GM12878 (cell line): ENCODE results near the gene CUL9. TPM values are rescaled to one million over a fixed set of nuclear protein-coding genes. Genes with fewer than 3 reads are reported as not detected.

Source experiments
- ATAC-seq: fragments of 200-7000 bp; cut with Tn5 transposase; 3 replicates; pipeline ENCODE4 v1.9.1; 2020; ENCODE audit warnings: mild to moderate bottlenecking, moderate library complexity
- BruUV-seq: library from RNA; stranded (reverse); fragments of 400-500 nt; replicated peaks from 2 replicates; lab custom pipeline; 2021; lab: Mats Ljungman, UMichigan
- CTCF ChIA-PET: fragments of 300-600 bp; sonication (Branson Sonifier 250); formaldehyde crosslinking; extraction: SDS; loops from one replicate; lab custom pipeline; 2021; ENCODE audit warnings: inconsistent platforms; lab: Yijun Ruan, JAX
- POLR2A ChIA-PET: fragments of 350-600 bp; formaldehyde crosslinking; extraction: SDS; loops from one replicate; lab custom pipeline; 2021; ENCODE audit warnings: inconsistent platforms; lab: Charles Lee
- RAD21 ChIA-PET: fragments of 300-600 bp; sonication (Branson Sonifier 250); formaldehyde crosslinking; loops from one replicate; lab custom pipeline; 2023; ENCODE audit warnings: antibody characterized with exemption; ENCODE audit not compliant: unreplicated experiment; lab: Charles Lee
- SMC1A ChIA-PET: fragments of 300-600 bp; sonication (Branson Sonifier 250); formaldehyde crosslinking; loops from one replicate; lab custom pipeline; 2023; ENCODE audit not compliant: unreplicated experiment, uncharacterized antibody; lab: Charles Lee
- DNase-seq: peaks from one replicate; pipeline ENCODE4 v3.0.0-alpha.2; 2011; ENCODE audit warnings: low read depth, low spot score
- FAIRE-seq: peaks from 3 replicates; lab custom pipeline; 2011; peaks lifted over from hg19 to GRCh38; lab: Jason Lieb, UNC
- H2AFZ ChIP-seq: 2 replicates; pipeline ENCODE4 v1.6.0; 2011; ENCODE audit warnings: low read depth, low read length, control low read depth; ENCODE audit not compliant: control insufficient read depth
- H3K27ac ChIP-seq: 2 replicates; pipeline ENCODE4 v1.5.1; 2011; ENCODE audit warnings: control low read depth; ENCODE audit not compliant: control insufficient read depth, insufficient read depth
- H3K27me3 ChIP-seq, 2 experiments: replicated peaks in 1 of 2; 2 replicates each; pipeline versions ENCODE4 v1.6.0 to v1.6.1; 2011; ENCODE audit warnings: low read length in 1 of 2; ENCODE audit not compliant: control insufficient read depth in 2 of 2, insufficient read depth in 2 of 2
- H3K36me3 ChIP-seq, 2 experiments: 2 replicates each; pipeline ENCODE4 v1.5.1; 2011; ENCODE audit warnings: low read length in 1 of 2; ENCODE audit not compliant: control insufficient read depth in 2 of 2, insufficient read depth in 2 of 2
- H3K4me1 ChIP-seq: 2 replicates; pipeline ENCODE4 v1.6.1; 2011; ENCODE audit warnings: mild to moderate bottlenecking, low read length, moderate library complexity, mixed read lengths; ENCODE audit not compliant: control insufficient read depth, insufficient read depth
- H3K4me2 ChIP-seq: 2 replicates; pipeline ENCODE4 v1.6.0; 2011; ENCODE audit warnings: control low read depth; ENCODE audit not compliant: control insufficient read depth, insufficient read depth
- H3K4me3 ChIP-seq: fragments of 200-600 bp; sonication (generic); 2 replicates; pipeline ENCODE4 v1.5.1; 2016
- H3K79me2 ChIP-seq: 2 replicates; pipeline ENCODE4 v1.6.0; 2011; ENCODE audit warnings: low read length; ENCODE audit not compliant: control insufficient read depth, insufficient read depth
- H3K9ac ChIP-seq: 2 replicates; pipeline ENCODE4 v1.8.0; 2011; ENCODE audit warnings: low read length, control low read depth, mixed read lengths; ENCODE audit not compliant: control insufficient read depth, insufficient read depth
- H3K9me3 ChIP-seq: replicated peaks from 3 replicates; pipeline ENCODE4 v1.5.1; 2011; ENCODE audit warnings: mild to moderate bottlenecking, low read length; ENCODE audit not compliant: control insufficient read depth, insufficient read depth
- H4K20me1 ChIP-seq: 2 replicates; pipeline ENCODE4 v1.6.0; 2011; ENCODE audit not compliant: control insufficient read depth, insufficient read depth
- FOS ChIP-seq: IDR thresholded peaks from 3 replicates; pipeline ENCODE4 v1.6.1; 2011; ENCODE audit warnings: borderline replicate concordance; ENCODE audit not compliant: insufficient read length; ENCODE audit errors: extremely low read depth
- GABPA ChIP-seq: IDR thresholded peaks from 2 replicates; pipeline ENCODE4 v1.6.1; 2014; ENCODE audit warnings: antibody characterized with exemption, low read depth, mild to moderate bottlenecking, inconsistent platforms
- HCFC1 ChIP-seq: fragments of 150-350 bp; IDR thresholded peaks from 2 replicates; pipeline ENCODE4 v1.6.1; 2014; ENCODE audit warnings: low read length
- IRF4 ChIP-seq: IDR thresholded peaks from 2 replicates; pipeline ENCODE4 v1.6.1; 2011; ENCODE audit warnings: low read depth, low read length
- NBN ChIP-seq: fragments of 450-650 bp; IDR thresholded peaks from 2 replicates; pipeline ENCODE4 v1.6.1; 2016
- RAD21 ChIP-seq: IDR thresholded peaks from 2 replicates; pipeline ENCODE4 v1.6.1; 2011; ENCODE audit warnings: mild to moderate bottlenecking, low read depth, low read length, moderate library complexity; ENCODE audit not compliant: insufficient read depth
- RB1 ChIP-seq: fragments of 450-650 bp; formaldehyde crosslinking; IDR thresholded peaks from 2 replicates; pipeline ENCODE4 v1.6.1; 2017; ENCODE audit warnings: mild to moderate bottlenecking, borderline replicate concordance
- TAF1 ChIP-seq: IDR thresholded peaks from 2 replicates; pipeline ENCODE4 v1.6.1; 2011; ENCODE audit warnings: mild to moderate bottlenecking, low read depth, low read length, borderline replicate concordance
- WGBS: methylation state at CpG from one replicate; pipeline ENCODE4 v1.1.6; 2016; ENCODE audit warnings: low lambda C conversion rate; ENCODE audit not compliant: insufficient replicate concordance, insufficient coverage; ENCODE audit errors: missing lambda C conversion rate; 5-methylcytosine and 5-hydroxymethylcytosine counted together
- in situ Hi-C: fragments of 300-500 bp; cut with MboI; formaldehyde crosslinking; loops from 9 replicates; pipeline ENCODE4 v1.14.3; 2018; ENCODE audit warnings: mixed read lengths
- intact Hi-C: fragments of 100-400 bp; cut with micrococcal nuclease; formaldehyde crosslinking; loops from one replicate; pipeline ENCODE4 v1.14.2; 2022; ENCODE audit not compliant: unreplicated experiment
- polyA plus RNA-seq, 11 experiments: library from polyadenylated mRNA; depleted of rRNA in 4 of 11; unstranded in 6 of 11; stranded (reverse) in 5 of 11; fragments of >200 nt; fragmentation: Nextera tagmentation in 4 of 11; fragmentation: Illumina TruSeq in 1 of 11; extraction: Ambion mirVana in 4 of 11; extraction: Trizol in 1 of 11; gene quantifications; 1 replicate in 1 of 11; 2 replicates in 10 of 11; pipeline versions ENCODE4 v1.2.1 to v1.2.3, GENCODE V29; 2011 to 2016; ENCODE audit warnings: inconsistent platforms in 2 of 11, missing spikeins in 2 of 11, low read depth in 1 of 11
- total RNA-seq, 4 experiments: library from RNA; depleted of rRNA in 3 of 4; stranded (reverse); fragments of >200 nt in 3 of 4; fragmentation: Illumina TruSeq in 1 of 4; extraction: Trizol in 1 of 4; gene quantifications; 2 replicates each; pipeline versions ENCODE4 v1.2.1 to v1.2.3, GENCODE V29; 2013 to 2021
- TF ChIP-seq, protein P1 (sequence below): fragments of 450-650 bp; IDR thresholded peaks from 2 replicates; pipeline ENCODE4 v1.6.1; 2018; ENCODE audit warnings: borderline replicate concordance, mild to moderate bottlenecking; ENCODE audit not compliant: partially characterized antibody
- TF ChIP-seq, protein P2 (sequence below): IDR thresholded peaks from 2 replicates; pipeline ENCODE4 v1.6.1; 2011; ENCODE audit warnings: borderline replicate concordance, low read depth, mild to moderate bottlenecking, moderate library complexity, low read length; ENCODE audit not compliant: insufficient read depth, poor library complexity, severe bottlenecking
- TF ChIP-seq, protein P3 (sequence below): fragments of 450-650 bp; IDR thresholded peaks from 2 replicates; pipeline ENCODE4 v1.6.1; 2016; ENCODE audit warnings: mild to moderate bottlenecking, moderate library complexity, borderline replicate concordance

The CUL9 gene
- total and polyA plus RNA-seq, 10 of the 15 experiments (the other 5 are each of a cell fraction or from before 2014, with no cell fraction given), result 1.2 to 48.3 (median 17.2) TPM

DNA sequence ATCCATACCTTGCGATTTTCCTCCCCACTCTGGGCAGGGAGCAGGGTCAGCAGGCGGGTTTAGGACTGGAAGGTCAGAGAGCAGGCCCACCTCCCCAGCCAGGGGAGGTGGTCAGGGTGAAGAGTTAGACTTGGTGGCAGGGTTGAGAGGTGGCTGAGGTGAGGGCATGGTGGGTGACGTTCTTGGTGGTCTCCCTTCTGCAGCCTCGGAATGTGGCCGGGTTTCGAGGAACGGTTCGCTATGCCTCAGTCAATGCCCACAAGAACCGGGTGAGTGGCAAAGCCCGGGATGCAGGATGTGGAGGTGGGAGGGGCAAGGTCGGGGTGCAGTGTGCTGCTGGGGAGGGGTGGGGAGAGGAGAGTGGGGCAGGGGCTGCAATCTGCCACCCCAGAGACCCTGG lies 72.8 kb downstream of the CUL9 start:
- Histone ChIP-seq H3K4me3 (no peak overlapping the region), H2AFZ (no peak overlapping the region), H4K20me1 (no peaks in the 10 kb centered on the region), H3K9ac (no peak overlapping the region), H3K27me3 (peaks cover 0 to 3% of the 10 kb centered on the region in 2 experiments; a peak in 1 of 4 replicates), H3K79me2 (no peaks in the 10 kb centered on the region), H3K4me2 (no peak overlapping the region)
- intact Hi-C loops, result no loop called here
- in situ Hi-C loops, result loop anchor here (5.0 kb wide), 1 partner anchor 252 kb away; no protein-coding TSS in a partner anchor
- 32% methylated on average over 10 of the region's 11 CpGs for WGBS
- POLR2A ChIA-PET, result interaction anchor here (1.1 kb wide), 1 partner anchor 9 kb away, joined by 3 read pairs; no protein-coding TSS in a partner anchor
- FAIRE-seq, result no peak
- TF ChIP-seq GABPA, result no peak
- TF ChIP-seq, protein P1, sequence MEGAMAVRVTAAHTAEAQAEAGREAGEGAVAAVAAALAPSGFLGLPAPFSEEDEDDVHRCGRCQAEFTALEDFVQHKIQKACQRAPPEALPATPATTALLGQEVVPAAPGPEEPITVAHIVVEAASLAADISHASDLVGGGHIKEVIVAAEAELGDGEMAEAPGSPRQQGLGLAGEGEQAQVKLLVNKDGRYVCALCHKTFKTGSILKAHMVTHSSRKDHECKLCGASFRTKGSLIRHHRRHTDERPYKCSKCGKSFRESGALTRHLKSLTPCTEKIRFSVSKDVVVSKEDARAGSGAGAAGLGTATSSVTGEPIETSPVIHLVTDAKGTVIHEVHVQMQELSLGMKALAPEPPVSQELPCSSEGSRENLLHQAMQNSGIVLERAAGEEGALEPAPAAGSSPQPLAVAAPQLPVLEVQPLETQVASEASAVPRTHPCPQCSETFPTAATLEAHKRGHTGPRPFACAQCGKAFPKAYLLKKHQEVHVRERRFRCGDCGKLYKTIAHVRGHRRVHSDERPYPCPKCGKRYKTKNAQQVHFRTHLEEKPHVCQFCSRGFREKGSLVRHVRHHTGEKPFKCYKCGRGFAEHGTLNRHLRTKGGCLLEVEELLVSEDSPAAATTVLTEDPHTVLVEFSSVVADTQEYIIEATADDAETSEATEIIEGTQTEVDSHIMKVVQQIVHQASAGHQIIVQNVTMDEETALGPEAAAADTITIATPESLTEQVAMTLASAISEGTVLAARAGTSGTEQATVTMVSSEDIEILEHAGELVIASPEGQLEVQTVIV, result no peak
- TF ChIP-seq, protein P2, sequence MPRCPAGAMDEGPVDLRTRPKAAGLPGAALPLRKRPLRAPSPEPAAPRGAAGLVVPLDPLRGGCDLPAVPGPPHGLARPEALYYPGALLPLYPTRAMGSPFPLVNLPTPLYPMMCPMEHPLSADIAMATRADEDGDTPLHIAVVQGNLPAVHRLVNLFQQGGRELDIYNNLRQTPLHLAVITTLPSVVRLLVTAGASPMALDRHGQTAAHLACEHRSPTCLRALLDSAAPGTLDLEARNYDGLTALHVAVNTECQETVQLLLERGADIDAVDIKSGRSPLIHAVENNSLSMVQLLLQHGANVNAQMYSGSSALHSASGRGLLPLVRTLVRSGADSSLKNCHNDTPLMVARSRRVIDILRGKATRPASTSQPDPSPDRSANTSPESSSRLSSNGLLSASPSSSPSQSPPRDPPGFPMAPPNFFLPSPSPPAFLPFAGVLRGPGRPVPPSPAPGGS, result no peak
- TF ChIP-seq IRF4, result no peak
- no peak for TF ChIP-seq NBN
- TF ChIP-seq RB1, result no peak
- TF ChIP-seq, protein P3, sequence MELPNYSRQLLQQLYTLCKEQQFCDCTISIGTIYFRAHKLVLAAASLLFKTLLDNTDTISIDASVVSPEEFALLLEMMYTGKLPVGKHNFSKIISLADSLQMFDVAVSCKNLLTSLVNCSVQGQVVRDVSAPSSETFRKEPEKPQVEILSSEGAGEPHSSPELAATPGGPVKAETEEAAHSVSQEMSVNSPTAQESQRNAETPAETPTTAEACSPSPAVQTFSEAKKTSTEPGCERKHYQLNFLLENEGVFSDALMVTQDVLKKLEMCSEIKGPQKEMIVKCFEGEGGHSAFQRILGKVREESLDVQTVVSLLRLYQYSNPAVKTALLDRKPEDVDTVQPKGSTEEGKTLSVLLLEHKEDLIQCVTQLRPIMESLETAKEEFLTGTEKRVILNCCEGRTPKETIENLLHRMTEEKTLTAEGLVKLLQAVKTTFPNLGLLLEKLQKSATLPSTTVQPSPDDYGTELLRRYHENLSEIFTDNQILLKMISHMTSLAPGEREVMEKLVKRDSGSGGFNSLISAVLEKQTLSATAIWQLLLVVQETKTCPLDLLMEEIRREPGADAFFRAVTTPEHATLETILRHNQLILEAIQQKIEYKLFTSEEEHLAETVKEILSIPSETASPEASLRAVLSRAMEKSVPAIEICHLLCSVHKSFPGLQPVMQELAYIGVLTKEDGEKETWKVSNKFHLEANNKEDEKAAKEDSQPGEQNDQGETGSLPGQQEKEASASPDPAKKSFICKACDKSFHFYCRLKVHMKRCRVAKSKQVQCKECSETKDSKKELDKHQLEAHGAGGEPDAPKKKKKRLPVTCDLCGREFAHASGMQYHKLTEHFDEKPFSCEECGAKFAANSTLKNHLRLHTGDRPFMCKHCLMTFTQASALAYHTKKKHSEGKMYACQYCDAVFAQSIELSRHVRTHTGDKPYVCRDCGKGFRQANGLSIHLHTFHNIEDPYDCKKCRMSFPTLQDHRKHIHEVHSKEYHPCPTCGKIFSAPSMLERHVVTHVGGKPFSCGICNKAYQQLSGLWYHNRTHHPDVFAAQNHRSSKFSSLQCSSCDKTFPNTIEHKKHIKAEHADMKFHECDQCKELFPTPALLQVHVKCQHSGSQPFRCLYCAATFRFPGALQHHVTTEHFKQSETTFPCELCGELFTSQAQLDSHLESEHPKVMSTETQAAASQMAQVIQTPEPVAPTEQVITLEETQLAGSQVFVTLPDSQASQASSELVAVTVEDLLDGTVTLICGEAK, result no peak
- no peak for TF ChIP-seq TAF1
- no peak for TF ChIP-seq HCFC1
- TF ChIP-seq FOS, result no peak
- TF ChIP-seq RAD21, result no peak
- TF ChIP-seq, all 136 proteins: peak for 0
- Histone ChIP-seq H3K4me1 (peaks cover 16% of the 10 kb centered on the region), H3K36me3 (no peaks in the 10 kb centered on the region), H3K27ac (no peak overlapping the region), H3K9me3 (no peaks in the 10 kb centered on the region)
- RAD21 ChIA-PET, result no interaction called here
- BruUV-seq, result no TSS peak
- SMC1A ChIA-PET, result no interaction called here
- ATAC-seq (no peak), DNase-seq (no peak)
- CTCF ChIA-PET, result no interaction called here
